SK-N-MC (cell line): ENCODE results near the gene RTN4.
"Not testable (repeated sequence)": the region's sequence is repeated elsewhere in the genome, so short reads cannot be mapped to it uniquely, and the experiment has no call there.

Experiments
- DNase-seq: peaks from one replicate; pipeline ENCODE4 v3.0.0-alpha.2; 2011; ENCODE audit warnings: low read depth, low spot score
- H3K27ac ChIP-seq: fragments of 200-600 bp; sonication (generic); 2 replicates; pipeline ENCODE4 v1.5.1; 2016; ENCODE audit warnings: mixed run types
- H3K36me3 ChIP-seq: fragments of 200-600 bp; sonication (generic); 2 replicates; pipeline ENCODE4 v1.6.1; 2017; ENCODE audit warnings: antibody characterized with exemption, low read length, mixed read lengths; ENCODE audit not compliant: insufficient read depth
- H3K4me3 ChIP-seq: fragments of 200-600 bp; sonication (generic); 2 replicates; pipeline ENCODE4 v1.5.1; 2016
- H3K9ac ChIP-seq: fragments of 200-600 bp; sonication (generic); 2 replicates; pipeline ENCODE4 v1.8.0; 2017; ENCODE audit warnings: mixed run types, mixed read lengths; ENCODE audit not compliant: insufficient read length
- H3K9me3 ChIP-seq: fragments of 200-600 bp; sonication (generic); 2 replicates; pipeline ENCODE4 v1.6.1; 2017; ENCODE audit warnings: low read depth, mild to moderate bottlenecking, antibody characterized with exemption, low read length, moderate library complexity, mixed read lengths
- EZH2 ChIP-seq: fragments of 200-600 bp; sonication (generic); IDR thresholded peaks from one replicate; pipeline ENCODE4 v1.6.1; 2017; ENCODE audit warnings: antibody characterized with exemption
- FOXP2 ChIP-seq: optimal IDR thresholded peaks from 2 replicates; pipeline ENCODE3; 2011; ENCODE audit warnings: mild to moderate bottlenecking, moderate library complexity; ENCODE audit not compliant: insufficient read depth; ENCODE audit errors: extremely low read length, control extremely low read depth
- POLR2AphosphoS5 ChIP-seq: IDR thresholded peaks from 2 replicates; pipeline ENCODE4 v1.6.1; 2012; ENCODE audit warnings: mild to moderate bottlenecking, low read depth, low read length, borderline replicate concordance

The RTN4 gene

GRCh38 chr2:55057474-55057873, 7.2 kb upstream of the RTN4 start:
- TF ChIP-seq EZH2 (no peak), POLR2AphosphoS5 (no peak), FOXP2 (no peak)
- Histone ChIP-seq H3K27ac (no peak overlapping the region), H3K9me3 (no peaks in the 10 kb centered on the region), H3K9ac (no peak overlapping the region), H3K4me3 (no peak overlapping the region), H3K36me3 (no peaks in the 10 kb centered on the region)
- DNase-seq: no peak

- Histone ChIP-seq H3K36me3 (no peaks in the 10 kb centered on the region), H3K9me3 (no peaks in the 10 kb centered on the region), H3K9ac (no peak overlapping the region), H3K4me3 (no peak overlapping the region), H3K27ac (no peak overlapping the region)
- DNase-seq: no peak
- TF ChIP-seq FOXP2: no peak
- TF ChIP-seq EZH2: no peak
Observed at GRCh38 chr2:55056024-55056521, 5.8 kb upstream of the RTN4 start.

GRCh38 chr2:55054106-55054875, 4.0 kb upstream of the RTN4 start:
- H3K27ac ChIP-seq: no peak overlapping the region
- H3K4me3 ChIP-seq: no peak overlapping the region
- DNase-seq: no peak
- no peaks in the 10 kb centered on the region for H3K9me3 ChIP-seq
- TF ChIP-seq EZH2 (no peak), FOXP2 (no peak), POLR2AphosphoS5 (no peak)
- H3K9ac ChIP-seq: no peak overlapping the region
- no peaks in the 10 kb centered on the region for H3K36me3 ChIP-seq

- not testable (repeated sequence) for H3K9me3 ChIP-seq, H3K36me3 ChIP-seq, H3K27ac ChIP-seq, H3K9ac ChIP-seq, H3K4me3 ChIP-seq, DNase-seq
Observed at GRCh38 chr2:55053225-55053624, 3.0 kb upstream of the RTN4 start.

GRCh38 chr2:55052129-55053061, 2.1 kb upstream of the RTN4 start:
- H3K9me3 ChIP-seq: no peaks in the 10 kb centered on the region
- peak overlapping the region; percentile 99 for H3K4me3 ChIP-seq
- TF ChIP-seq FOXP2 (no peak), POLR2AphosphoS5 (no peak), EZH2 (no peak)
- DNase-seq: no peak
- H3K27ac ChIP-seq: peak overlapping the region; percentile 95
- no peaks in the 10 kb centered on the region for H3K36me3 ChIP-seq
- peak overlapping the region; percentile 94 for H3K9ac ChIP-seq

- Histone ChIP-seq H3K9me3 (no peaks in the 10 kb centered on the region), H3K9ac (peak overlapping the region; percentile 94), H3K36me3 (no peaks in the 10 kb centered on the region), H3K27ac (peak overlapping the region; percentile 95), H3K4me3 (peak overlapping the region; percentile 99)
- TF ChIP-seq FOXP2 (no peak), POLR2AphosphoS5 (no peak), EZH2 (no peak)
- no peak for DNase-seq
Observed at GRCh38 chr2:55051026-55051866, 995 bp upstream of the RTN4 start.

GRCh38 chr2:55049821-55050099, 491 bp downstream of the RTN4 start:
- no peak for TF ChIP-seq POLR2AphosphoS5
- TF ChIP-seq EZH2: no peak
- Histone ChIP-seq H3K9ac (peak overlapping the region; percentile 92), H3K4me3 (peak overlapping the region; percentile 99), H3K36me3 (no peaks in the 10 kb centered on the region), H3K27ac (peak overlapping the region; percentile 67; the same call in 1 of the 2 replicates), H3K9me3 (no peaks in the 10 kb centered on the region)
- no peak for DNase-seq

- Histone ChIP-seq H3K36me3 (no peaks in the 10 kb centered on the region), H3K27ac (peak overlapping the region; percentile 83), H3K9me3 (no peaks in the 10 kb centered on the region), H3K4me3 (peak overlapping the region; percentile 99), H3K9ac (peak overlapping the region; percentile 92)
- TF ChIP-seq FOXP2 (no peak), POLR2AphosphoS5 (peak; percentile 61)
- no peak for DNase-seq
Observed at GRCh38 chr2:55049043-55049820, 1.0 kb downstream of the RTN4 start.
